MCF 10A (cell line): ENCODE results near the gene FA2H. TPM values are rescaled to one million over a fixed set of nuclear protein-coding genes. Genes with fewer than 3 reads are reported as not detected.

Source experiments
- BruUV-seq: library from RNA; stranded (reverse); fragments of 400-500 nt; replicated peaks from 2 replicates; lab custom pipeline; 2021; lab: Mats Ljungman, UMichigan
- CTCF ChIA-PET: fragments of 300-600 bp; sonication (Branson Sonifier 250); formaldehyde crosslinking; extraction: SDS; loops from one replicate; lab custom pipeline; 2021; ENCODE audit warnings: antibody characterized with exemption, inconsistent platforms; lab: Yijun Ruan, JAX
- POLR2A ChIA-PET: fragments of 300-600, 350-650 bp; sonication (Branson Sonifier 250); formaldehyde crosslinking; extraction: SDS; loops from one replicate; lab custom pipeline; 2020; ENCODE audit warnings: antibody characterized with exemption, inconsistent platforms; lab: Yijun Ruan, JAX
- DNase-seq: peaks from one replicate; pipeline ENCODE4 v3.0.0-alpha.2; 2018; ENCODE audit not compliant: unreplicated experiment
- H3K27ac Mint-ChIP-seq: one replicate; pipeline ENCODE4 v1.8.0; 2022; ENCODE audit warnings: mild to moderate bottlenecking, low read depth, mixed read lengths; ENCODE audit not compliant: unreplicated experiment
- H3K27me3 Mint-ChIP-seq: one replicate; pipeline ENCODE4 v1.8.0; 2022; ENCODE audit warnings: mixed read lengths; ENCODE audit not compliant: insufficient read depth, unreplicated experiment
- H3K36me3 Mint-ChIP-seq: one replicate; pipeline ENCODE4 v1.8.0; 2022; ENCODE audit warnings: mild to moderate bottlenecking, moderate library complexity, mixed read lengths; ENCODE audit not compliant: insufficient read depth, unreplicated experiment
- H3K4me1 Mint-ChIP-seq: one replicate; pipeline ENCODE4 v1.8.0; 2022; ENCODE audit warnings: mixed read lengths; ENCODE audit not compliant: insufficient read depth, unreplicated experiment
- H3K4me3 Mint-ChIP-seq: one replicate; pipeline ENCODE4 v1.8.0; 2022; ENCODE audit warnings: mild to moderate bottlenecking, moderate library complexity, mixed read lengths; ENCODE audit not compliant: unreplicated experiment
- H3K9me3 Mint-ChIP-seq: one replicate; pipeline ENCODE4 v1.8.0; 2022; ENCODE audit warnings: mixed read lengths; ENCODE audit not compliant: unreplicated experiment
- intact Hi-C: fragments of 100-400 bp; cut with micrococcal nuclease; formaldehyde crosslinking; loops from 2 replicates; pipeline ENCODE4 v1.14.1; 2022
- total RNA-seq: library from RNA; stranded (reverse); gene quantifications from 2 replicates; pipeline ENCODE4 v1.2.3, GENCODE V29; 2022
- TF ChIP-seq, protein P1 (sequence below): fragments of 200-600 bp; IDR thresholded peaks from one replicate; pipeline ENCODE4 v1.8.0; 2022; ENCODE audit warnings: antibody characterized with exemption, mild to moderate bottlenecking; ENCODE audit not compliant: unreplicated experiment

FA2H gene
- total RNA-seq, 1 experiment from 2014 or later = not detected

GRCh38 chr16:74770831-74771526 lies 3.6 kb downstream of the FA2H start:
- no TSS peak for BruUV-seq
- TF ChIP-seq, protein P1, sequence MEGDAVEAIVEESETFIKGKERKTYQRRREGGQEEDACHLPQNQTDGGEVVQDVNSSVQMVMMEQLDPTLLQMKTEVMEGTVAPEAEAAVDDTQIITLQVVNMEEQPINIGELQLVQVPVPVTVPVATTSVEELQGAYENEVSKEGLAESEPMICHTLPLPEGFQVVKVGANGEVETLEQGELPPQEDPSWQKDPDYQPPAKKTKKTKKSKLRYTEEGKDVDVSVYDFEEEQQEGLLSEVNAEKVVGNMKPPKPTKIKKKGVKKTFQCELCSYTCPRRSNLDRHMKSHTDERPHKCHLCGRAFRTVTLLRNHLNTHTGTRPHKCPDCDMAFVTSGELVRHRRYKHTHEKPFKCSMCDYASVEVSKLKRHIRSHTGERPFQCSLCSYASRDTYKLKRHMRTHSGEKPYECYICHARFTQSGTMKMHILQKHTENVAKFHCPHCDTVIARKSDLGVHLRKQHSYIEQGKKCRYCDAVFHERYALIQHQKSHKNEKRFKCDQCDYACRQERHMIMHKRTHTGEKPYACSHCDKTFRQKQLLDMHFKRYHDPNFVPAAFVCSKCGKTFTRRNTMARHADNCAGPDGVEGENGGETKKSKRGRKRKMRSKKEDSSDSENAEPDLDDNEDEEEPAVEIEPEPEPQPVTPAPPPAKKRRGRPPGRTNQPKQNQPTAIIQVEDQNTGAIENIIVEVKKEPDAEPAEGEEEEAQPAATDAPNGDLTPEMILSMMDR = no peak
- H3K4me1 Mint-ChIP-seq = peaks cover 13% of the 10 kb centered on the region
- no peak for DNase-seq
- no peak overlapping the region for H3K4me3 Mint-ChIP-seq
- ChIA-PET POLR2A (no interaction called here), CTCF (interaction anchor here (0.6 to 1.6 kb wide), 3 partner anchors 25 to 92 kb away, joined by 3 to 6 read pairs (median 4); no protein-coding TSS in a partner anchor)
- H3K9me3 Mint-ChIP-seq = no peaks in the 10 kb centered on the region
- peaks cover 48% of the 10 kb centered on the region for H3K27me3 Mint-ChIP-seq
- no peaks in the 10 kb centered on the region for H3K36me3 Mint-ChIP-seq
- H3K27ac Mint-ChIP-seq = no peak overlapping the region
- intact Hi-C loops = no loop called here

DNA sequence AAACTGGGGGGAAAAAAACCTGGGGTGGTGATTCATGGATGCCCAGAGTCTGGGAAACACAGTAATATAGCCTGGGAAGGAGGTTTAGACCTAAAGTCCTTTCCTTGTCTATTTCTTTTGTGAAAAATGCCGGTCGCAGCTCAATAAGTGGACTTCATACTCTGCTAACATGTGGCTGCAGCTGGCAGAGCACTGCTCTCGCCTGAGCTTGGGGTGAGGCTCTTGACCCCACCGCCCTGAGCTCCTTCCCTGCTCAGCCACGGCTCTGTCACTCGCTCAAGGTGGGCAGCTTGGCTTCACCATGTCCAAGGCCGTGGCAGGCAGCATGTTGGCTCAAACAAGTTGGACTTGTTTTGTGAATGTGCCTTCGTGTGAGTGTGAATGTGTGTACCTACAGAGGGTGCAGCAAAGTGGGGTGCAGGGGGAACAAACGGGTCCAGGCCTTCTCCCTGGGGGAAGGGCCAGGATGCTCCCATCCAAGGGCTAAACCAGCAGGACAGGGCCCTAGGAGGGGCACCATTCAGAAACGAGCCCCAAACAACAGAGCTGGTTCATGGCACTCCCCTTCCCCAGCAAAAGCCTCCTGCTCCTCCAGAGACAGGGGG lies 4.9 kb downstream of the FA2H start:
- ChIA-PET POLR2A (interaction anchor here (0.7 kb wide), 2 partner anchors 21 to 379 kb away, joined by 3 read pairs; partner anchors contain the start of gene ZFP1), CTCF (interaction anchor here (1.0 to 1.6 kb wide), 2 partner anchors 37 to 93 kb away, joined by 3 to 10 read pairs; no protein-coding TSS in a partner anchor)

DNA sequence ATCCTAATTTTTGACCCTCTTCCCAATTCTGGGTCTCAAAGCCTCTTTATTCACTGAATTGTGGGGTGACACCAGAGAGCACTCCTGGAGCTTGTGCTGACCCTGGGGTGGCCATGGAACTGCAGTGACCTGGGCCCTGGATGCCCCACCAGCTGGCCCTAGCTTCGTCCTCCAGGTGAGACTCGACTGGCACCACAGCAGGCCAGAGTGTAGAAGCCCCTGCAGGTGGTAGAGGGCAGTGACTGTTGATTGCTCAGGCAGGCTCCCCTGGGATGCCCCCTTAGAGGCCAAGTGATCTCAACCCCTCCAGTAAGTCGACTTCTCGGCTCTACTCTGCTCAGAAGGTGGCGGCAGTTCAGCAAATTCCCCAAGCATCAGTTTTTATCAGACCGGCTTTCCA lies 6.4 kb downstream of the FA2H start:
- no TSS peak for BruUV-seq
- POLR2A ChIA-PET = no interaction called here
- Mint-ChIP-seq H3K27me3 (peaks cover 55% of the 10 kb centered on the region), H3K27ac (no peak overlapping the region), H3K36me3 (no peaks in the 10 kb centered on the region), H3K4me1 (no peaks in the 10 kb centered on the region), H3K9me3 (no peaks in the 10 kb centered on the region), H3K4me3 (no peak overlapping the region)
- CTCF ChIA-PET = no interaction called here
- intact Hi-C loops = no loop called here
- TF ChIP-seq, protein P1 = no peak
- DNase-seq = no peak

More for the DNA sequence above, 4.9 kb downstream of the FA2H start:
- Mint-ChIP-seq H3K27me3 (peaks cover 55% of the 10 kb centered on the region), H3K27ac (no peak overlapping the region), H3K4me3 (no peak overlapping the region), H3K4me1 (peaks cover 8% of the 10 kb centered on the region), H3K9me3 (no peaks in the 10 kb centered on the region), H3K36me3 (no peaks in the 10 kb centered on the region)
- intact Hi-C loops = no loop called here
- DNase-seq = no peak
- no TSS peak for BruUV-seq
- TF ChIP-seq, protein P1 = no peak

DNA sequence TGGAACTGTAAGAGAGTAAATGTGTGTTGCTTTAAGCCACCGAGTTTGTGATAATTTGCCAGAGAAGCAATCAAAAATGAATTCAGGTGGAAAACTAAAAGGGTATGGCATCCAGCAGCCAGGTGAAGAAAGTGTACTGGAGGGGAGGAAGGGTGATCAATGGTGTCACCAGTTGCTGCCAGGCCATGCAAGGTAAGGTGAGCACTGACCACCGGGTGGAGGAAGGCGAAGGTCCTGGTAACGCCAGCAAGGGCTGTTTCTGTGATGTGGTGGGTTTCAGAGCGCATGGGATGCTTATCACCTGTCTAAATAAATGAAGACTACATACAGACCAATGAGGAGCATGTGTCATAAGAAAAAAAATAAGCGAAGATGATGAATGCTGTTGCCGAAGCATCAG lies 6.9 kb downstream of the FA2H start:
- TF ChIP-seq, protein P1 = no peak
- H3K4me3 Mint-ChIP-seq = no peak overlapping the region
- DNase-seq = no peak
- no peaks in the 10 kb centered on the region for H3K4me1 Mint-ChIP-seq
- peaks cover 55% of the 10 kb centered on the region for H3K27me3 Mint-ChIP-seq
- BruUV-seq = no TSS peak
- POLR2A ChIA-PET = no interaction called here
- CTCF ChIA-PET = interaction anchor here (0.6 kb wide), 2 partner anchors 10 to 73 kb away, joined by 3 read pairs; no protein-coding TSS in a partner anchor
- H3K27ac Mint-ChIP-seq = no peak overlapping the region
- H3K36me3 Mint-ChIP-seq = no peaks in the 10 kb centered on the region
- intact Hi-C loops = no loop called here
- H3K9me3 Mint-ChIP-seq = no peaks in the 10 kb centered on the region
